ENCODE data around the gene MPV17.

DNA sequence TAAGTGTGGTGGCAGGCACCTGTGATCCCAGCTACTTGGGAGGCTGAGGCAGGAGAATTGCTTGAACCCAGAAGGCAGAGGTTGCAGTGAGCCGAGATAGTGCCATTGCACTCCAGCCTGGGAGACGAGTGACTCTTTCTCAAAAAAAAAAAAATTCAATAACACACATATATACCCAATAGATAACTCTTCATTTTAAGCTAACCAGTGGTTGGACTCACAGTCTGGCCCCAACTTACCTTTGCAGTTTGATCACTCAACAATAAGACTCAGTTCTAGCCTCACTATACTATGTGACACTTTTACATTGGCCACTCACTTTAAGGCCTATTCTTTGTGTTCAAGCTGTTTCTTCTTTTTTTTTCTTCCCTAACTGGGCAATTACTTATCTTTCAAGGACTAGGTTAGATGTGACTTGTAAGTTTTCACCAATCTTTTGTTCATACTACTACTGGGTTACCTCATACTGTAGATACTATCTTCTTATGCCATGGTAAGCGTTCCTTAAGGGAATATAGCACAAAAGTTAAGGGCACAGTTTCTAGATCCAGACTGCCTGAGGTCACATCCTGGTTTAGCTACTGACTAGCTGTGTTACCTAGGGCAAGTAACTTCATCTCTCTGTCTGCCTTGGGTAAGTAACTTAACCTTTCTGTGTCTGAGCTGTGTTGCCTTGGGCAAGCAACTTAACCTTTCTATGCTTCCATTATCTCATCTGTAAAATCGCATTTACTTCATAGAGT, 40.0 kb upstream of the MPV17 start:
- TF ChIP-seq, protein P1, sequence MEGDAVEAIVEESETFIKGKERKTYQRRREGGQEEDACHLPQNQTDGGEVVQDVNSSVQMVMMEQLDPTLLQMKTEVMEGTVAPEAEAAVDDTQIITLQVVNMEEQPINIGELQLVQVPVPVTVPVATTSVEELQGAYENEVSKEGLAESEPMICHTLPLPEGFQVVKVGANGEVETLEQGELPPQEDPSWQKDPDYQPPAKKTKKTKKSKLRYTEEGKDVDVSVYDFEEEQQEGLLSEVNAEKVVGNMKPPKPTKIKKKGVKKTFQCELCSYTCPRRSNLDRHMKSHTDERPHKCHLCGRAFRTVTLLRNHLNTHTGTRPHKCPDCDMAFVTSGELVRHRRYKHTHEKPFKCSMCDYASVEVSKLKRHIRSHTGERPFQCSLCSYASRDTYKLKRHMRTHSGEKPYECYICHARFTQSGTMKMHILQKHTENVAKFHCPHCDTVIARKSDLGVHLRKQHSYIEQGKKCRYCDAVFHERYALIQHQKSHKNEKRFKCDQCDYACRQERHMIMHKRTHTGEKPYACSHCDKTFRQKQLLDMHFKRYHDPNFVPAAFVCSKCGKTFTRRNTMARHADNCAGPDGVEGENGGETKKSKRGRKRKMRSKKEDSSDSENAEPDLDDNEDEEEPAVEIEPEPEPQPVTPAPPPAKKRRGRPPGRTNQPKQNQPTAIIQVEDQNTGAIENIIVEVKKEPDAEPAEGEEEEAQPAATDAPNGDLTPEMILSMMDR (conservative IDR thresholded peaks at IDR 0.05 in 1 of 2, IDR thresholded peaks at IDR 0.05 in 1 of 2; ENCODE audit: low read depth in 1 of 2, low read length in 2 of 2), result no peak
- no peak for TF ChIP-seq EZH2 (IDR thresholded peaks at IDR 0.05; ENCODE audit: low read length, missing control alignments)

Measured in fibroblast of lung (primary cell).